ENCODE results near the gene SLC6A17.

DNA sequence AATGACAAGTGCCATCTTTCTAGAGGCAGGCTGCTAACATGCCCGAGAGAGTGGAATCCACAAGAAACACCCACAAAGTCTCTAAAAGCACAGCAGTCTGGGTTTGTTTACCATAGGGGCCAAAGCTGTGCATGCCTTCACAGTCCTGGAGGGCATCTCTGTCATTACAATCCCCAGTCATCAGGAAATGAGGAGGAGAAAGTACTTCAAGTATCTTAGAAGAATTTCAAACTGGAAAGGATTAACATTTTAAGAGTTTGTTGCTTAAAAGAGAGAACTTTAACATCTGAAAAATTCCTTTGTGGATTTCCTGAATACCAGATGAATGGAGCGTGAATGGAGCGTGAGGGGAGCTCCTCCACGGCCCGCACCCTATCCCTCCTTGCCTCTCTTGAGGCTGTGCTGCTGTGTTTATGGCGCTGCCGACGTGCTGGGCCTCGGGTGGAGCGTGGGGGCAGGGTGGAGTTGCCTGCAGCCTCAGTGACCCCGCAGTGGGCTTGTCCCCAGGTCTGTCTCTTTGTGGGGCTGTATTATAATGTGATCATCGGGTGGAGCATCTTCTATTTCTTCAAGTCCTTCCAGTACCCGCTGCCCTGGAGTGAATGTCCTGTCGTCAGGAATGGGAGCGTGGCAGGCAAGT lies 23.3 kb downstream of the SLC6A17 start:
- TF ChIP-seq, protein P1, sequence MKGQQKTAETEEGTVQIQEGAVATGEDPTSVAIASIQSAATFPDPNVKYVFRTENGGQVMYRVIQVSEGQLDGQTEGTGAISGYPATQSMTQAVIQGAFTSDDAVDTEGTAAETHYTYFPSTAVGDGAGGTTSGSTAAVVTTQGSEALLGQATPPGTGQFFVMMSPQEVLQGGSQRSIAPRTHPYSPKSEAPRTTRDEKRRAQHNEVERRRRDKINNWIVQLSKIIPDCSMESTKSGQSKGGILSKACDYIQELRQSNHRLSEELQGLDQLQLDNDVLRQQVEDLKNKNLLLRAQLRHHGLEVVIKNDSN (IDR thresholded peaks at IDR 0.05): no peak
- no peak for TF ChIP-seq EP300 (IDR thresholded peaks at IDR 0.05; ENCODE audit: borderline replicate concordance)
- no peak for TF ChIP-seq TEAD4 (IDR thresholded peaks at IDR 0.05)
- no peak for TF ChIP-seq YY1 (IDR thresholded peaks at IDR 0.05; ENCODE audit: low read depth)
- TF ChIP-seq, protein P2, sequence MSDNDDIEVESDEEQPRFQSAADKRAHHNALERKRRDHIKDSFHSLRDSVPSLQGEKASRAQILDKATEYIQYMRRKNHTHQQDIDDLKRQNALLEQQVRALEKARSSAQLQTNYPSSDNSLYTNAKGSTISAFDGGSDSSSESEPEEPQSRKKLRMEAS (IDR thresholded peaks at IDR 0.05): no peak
- TF ChIP-seq FOXM1 (IDR thresholded peaks at IDR 0.05; ENCODE audit: borderline replicate concordance, low read depth): no peak
- no peak for TF ChIP-seq EGR1 (IDR thresholded peaks at IDR 0.05)
- no peak for TF ChIP-seq NFIC (IDR thresholded peaks at IDR 0.05)
- no peak for TF ChIP-seq RAD21 (IDR thresholded peaks at IDR 0.05; ENCODE audit: low read depth)
- TF ChIP-seq CEBPB (IDR thresholded peaks at IDR 0.05): no peak
- TF ChIP-seq, protein P3, sequence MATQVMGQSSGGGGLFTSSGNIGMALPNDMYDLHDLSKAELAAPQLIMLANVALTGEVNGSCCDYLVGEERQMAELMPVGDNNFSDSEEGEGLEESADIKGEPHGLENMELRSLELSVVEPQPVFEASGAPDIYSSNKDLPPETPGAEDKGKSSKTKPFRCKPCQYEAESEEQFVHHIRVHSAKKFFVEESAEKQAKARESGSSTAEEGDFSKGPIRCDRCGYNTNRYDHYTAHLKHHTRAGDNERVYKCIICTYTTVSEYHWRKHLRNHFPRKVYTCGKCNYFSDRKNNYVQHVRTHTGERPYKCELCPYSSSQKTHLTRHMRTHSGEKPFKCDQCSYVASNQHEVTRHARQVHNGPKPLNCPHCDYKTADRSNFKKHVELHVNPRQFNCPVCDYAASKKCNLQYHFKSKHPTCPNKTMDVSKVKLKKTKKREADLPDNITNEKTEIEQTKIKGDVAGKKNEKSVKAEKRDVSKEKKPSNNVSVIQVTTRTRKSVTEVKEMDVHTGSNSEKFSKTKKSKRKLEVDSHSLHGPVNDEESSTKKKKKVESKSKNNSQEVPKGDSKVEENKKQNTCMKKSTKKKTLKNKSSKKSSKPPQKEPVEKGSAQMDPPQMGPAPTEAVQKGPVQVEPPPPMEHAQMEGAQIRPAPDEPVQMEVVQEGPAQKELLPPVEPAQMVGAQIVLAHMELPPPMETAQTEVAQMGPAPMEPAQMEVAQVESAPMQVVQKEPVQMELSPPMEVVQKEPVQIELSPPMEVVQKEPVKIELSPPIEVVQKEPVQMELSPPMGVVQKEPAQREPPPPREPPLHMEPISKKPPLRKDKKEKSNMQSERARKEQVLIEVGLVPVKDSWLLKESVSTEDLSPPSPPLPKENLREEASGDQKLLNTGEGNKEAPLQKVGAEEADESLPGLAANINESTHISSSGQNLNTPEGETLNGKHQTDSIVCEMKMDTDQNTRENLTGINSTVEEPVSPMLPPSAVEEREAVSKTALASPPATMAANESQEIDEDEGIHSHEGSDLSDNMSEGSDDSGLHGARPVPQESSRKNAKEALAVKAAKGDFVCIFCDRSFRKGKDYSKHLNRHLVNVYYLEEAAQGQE (IDR thresholded peaks at IDR 0.05; ENCODE audit: low read depth): no peak
- no peak for TF ChIP-seq TAF1 (IDR thresholded peaks at IDR 0.05; ENCODE audit: low read depth)
- TF ChIP-seq CREB1 (IDR thresholded peaks at IDR 0.05; ENCODE audit: low read depth): no peak

All from Ishikawa (cell line).